ENCODE measurements around the gene CLRN3.
A peak's percentile ranks its signal among the peaks of the same experiment; 100 is the strongest.

CLRN3 gene

DNA sequence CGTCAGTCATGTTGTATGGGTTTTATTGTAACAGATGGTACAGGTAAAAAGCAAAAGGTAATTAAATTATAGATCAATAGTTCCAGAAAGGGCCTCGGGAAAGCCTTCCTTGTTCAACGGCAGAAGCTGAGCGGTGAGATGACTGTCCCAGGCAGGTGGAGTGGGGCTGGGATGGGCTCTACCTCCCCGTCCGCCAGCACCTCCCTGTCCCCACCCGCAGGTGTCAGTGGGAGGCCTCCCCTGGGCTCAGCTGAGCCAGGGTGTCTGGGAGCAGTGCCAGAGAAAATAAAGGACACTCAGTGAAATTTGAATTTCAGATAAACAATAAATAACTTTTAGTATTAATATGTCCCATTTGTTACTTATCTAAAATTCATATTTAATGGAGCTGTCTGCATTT lies 58.9 kb downstream of the CLRN3 start:
- peak; percentile 15 for DNase-seq

- DNase-seq, result no peak
Observed at GRCh38 chr10:127832501-127832900, 60.2 kb downstream of the CLRN3 start.

DNA sequence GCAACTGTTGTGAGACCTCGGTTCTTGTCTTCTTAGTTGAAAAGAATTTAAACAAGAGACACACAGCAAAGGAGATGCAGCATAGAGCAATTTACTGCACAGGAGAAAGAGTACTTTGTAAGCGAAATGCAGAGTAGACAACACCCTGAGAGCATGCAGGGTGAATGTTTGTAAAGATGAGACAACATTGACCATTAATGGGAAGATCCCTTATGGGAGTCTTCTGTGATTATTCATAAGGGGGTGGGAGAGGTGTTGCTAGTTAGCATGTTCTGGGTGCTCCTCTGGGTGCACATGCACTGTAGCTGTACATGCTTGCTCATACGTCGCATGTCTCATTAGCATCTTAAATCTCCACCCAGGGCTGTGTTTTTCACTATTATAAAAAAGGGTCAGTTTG lies 62.3 kb downstream of the CLRN3 start:
- DNase-seq, result no peak
